AG04449 (cell line): ENCODE measurements around the gene OMA1.
A peak's percentile ranks its signal among the peaks of the same experiment; 100 is the strongest.
"Not testable (repeated sequence)": the region's sequence is repeated elsewhere in the genome, so short reads cannot be mapped to it uniquely, and the experiment has no call there.

Experiments used
- CTCF ChIA-PET: fragments of 350-600 bp; formaldehyde crosslinking; extraction: SDS; loops from one replicate; lab custom pipeline; 2021; ENCODE audit warnings: antibody characterized with exemption; lab: Yijun Ruan, JAX
- POLR2A ChIA-PET: fragments of 400-600, 350-600 bp; formaldehyde crosslinking; extraction: SDS; loops from one replicate; lab custom pipeline; 2020; ENCODE audit warnings: antibody characterized with exemption, inconsistent platforms; lab: Yijun Ruan, JAX
- DNase-seq: peaks from one replicate; pipeline ENCODE4 v3.0.0-alpha.2; 2010; ENCODE audit warnings: low read depth, low spot score
- H3K4me3 ChIP-seq: 2 replicates; pipeline ENCODE4 v1.5.1; 2011; ENCODE audit warnings: low read depth, mild to moderate bottlenecking, control low read depth, low read length
- TF ChIP-seq, protein P1 (sequence below): IDR thresholded peaks from one replicate; pipeline ENCODE4 v1.5.1; 2011; ENCODE audit warnings: mild to moderate bottlenecking, moderate library complexity, low read length, control low read depth, inconsistent platforms; ENCODE audit not compliant: insufficient read depth; ENCODE audit errors: missing control alignments

Gene OMA1

GRCh38 chr1:58587667-58588066, 41.1 kb upstream of the OMA1 start:
- no peak overlapping the region for H3K4me3 ChIP-seq
- TF ChIP-seq, protein P1, sequence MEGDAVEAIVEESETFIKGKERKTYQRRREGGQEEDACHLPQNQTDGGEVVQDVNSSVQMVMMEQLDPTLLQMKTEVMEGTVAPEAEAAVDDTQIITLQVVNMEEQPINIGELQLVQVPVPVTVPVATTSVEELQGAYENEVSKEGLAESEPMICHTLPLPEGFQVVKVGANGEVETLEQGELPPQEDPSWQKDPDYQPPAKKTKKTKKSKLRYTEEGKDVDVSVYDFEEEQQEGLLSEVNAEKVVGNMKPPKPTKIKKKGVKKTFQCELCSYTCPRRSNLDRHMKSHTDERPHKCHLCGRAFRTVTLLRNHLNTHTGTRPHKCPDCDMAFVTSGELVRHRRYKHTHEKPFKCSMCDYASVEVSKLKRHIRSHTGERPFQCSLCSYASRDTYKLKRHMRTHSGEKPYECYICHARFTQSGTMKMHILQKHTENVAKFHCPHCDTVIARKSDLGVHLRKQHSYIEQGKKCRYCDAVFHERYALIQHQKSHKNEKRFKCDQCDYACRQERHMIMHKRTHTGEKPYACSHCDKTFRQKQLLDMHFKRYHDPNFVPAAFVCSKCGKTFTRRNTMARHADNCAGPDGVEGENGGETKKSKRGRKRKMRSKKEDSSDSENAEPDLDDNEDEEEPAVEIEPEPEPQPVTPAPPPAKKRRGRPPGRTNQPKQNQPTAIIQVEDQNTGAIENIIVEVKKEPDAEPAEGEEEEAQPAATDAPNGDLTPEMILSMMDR: no peak
- POLR2A ChIA-PET: no interaction called here
- CTCF ChIA-PET: no interaction called here
- no peak for DNase-seq

- TF ChIP-seq, protein P1: no peak
- ChIA-PET CTCF (interaction anchor here (1.4 kb wide), 1 partner anchor 66 kb away, joined by 4 read pairs; no protein-coding TSS in a partner anchor), POLR2A (no interaction called here)
- no peak for DNase-seq
- H3K4me3 ChIP-seq: no peak overlapping the region
Measured at GRCh38 chr1:58586271-58586670, 39.7 kb upstream of the OMA1 start.

GRCh38 chr1:58585581-58586151, 39.1 kb upstream of the OMA1 start:
- ChIA-PET CTCF (interaction anchor here (1.0 to 1.4 kb wide), 2 partner anchors 10 to 67 kb away, joined by 3 to 4 read pairs; no protein-coding TSS in a partner anchor), POLR2A (no interaction called here)
- no peak for DNase-seq

GRCh38 chr1:58585166-58585565, 38.6 kb upstream of the OMA1 start:
- TF ChIP-seq, protein P1: no peak
- CTCF ChIA-PET: interaction anchor here (0.9 to 2.3 kb wide), 5 partner anchors 11 to 68 kb away, joined by 3 to 10 read pairs (median 4); no protein-coding TSS in a partner anchor
- H3K4me3 ChIP-seq: no peak overlapping the region
- POLR2A ChIA-PET: no interaction called here
- no peak for DNase-seq

More at GRCh38 chr1:58585581-58586151, 39.1 kb upstream of the OMA1 start:
- H3K4me3 ChIP-seq: no peak overlapping the region
- TF ChIP-seq, protein P1: no peak

GRCh38 chr1:58584082-58584895, 37.8 kb upstream of the OMA1 start:
- ChIA-PET CTCF (interaction anchor here (0.6 to 2.3 kb wide), 6 partner anchors 8 to 69 kb away, joined by 3 to 10 read pairs (median 3); no protein-coding TSS in a partner anchor), POLR2A (interaction anchor here (1.0 kb wide), 1 partner anchor 171 kb away, joined by 3 read pairs; no protein-coding TSS in a partner anchor)
- H3K4me3 ChIP-seq: no peak overlapping the region
- TF ChIP-seq, protein P1: no peak
- peak; percentile 86 for DNase-seq

DNA sequence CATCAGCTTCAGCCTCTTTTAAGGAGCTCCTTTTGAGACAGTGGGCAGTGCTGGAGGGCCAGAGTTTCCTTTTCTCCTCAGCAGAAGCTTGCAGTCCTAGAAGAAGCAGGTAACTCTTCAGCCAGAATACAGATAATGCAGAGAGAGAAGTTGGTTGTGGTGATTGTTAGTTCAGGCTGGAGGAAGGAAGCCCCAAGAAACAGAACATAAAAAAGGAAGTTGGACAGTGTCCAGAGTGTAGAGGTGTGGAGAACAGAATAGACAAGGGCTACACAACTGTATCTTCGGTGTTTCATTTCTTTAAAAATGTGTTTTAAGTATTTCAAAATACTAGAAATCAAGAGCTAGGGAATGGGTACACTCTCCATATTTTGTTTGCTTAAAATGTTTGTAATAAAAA, 37.0 kb upstream of the OMA1 start:
- TF ChIP-seq, protein P1: no peak
- no peak for DNase-seq

DNA sequence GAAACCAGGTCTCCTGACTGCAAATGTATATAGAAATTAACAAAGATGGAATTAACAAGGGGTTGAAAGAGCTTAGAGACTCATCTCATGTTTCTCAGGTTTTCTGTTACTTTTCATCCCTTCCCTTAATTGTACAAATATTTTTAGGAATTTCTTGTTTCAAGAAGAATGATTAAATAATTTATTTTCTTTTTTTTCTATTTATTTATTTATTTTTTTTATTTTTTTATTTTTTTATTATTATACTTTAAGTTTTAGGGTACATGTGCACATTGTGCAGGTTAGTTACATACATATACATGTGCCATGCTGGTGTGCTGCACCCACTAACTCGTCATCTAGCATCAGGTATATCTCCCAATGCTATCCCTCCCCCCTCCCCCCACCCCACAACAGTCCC, 35.6 kb upstream of the OMA1 start:
- CTCF ChIA-PET: interaction anchor here (1.3 to 1.8 kb wide), 2 partner anchors 35 to 71 kb away, joined by 4 to 6 read pairs; no protein-coding TSS in a partner anchor
- H3K4me3 ChIP-seq, DNase-seq, POLR2A ChIA-PET: not testable (repeated sequence)

More for the DNA sequence above, 37.0 kb upstream of the OMA1 start:
- ChIA-PET POLR2A (interaction anchor here (1.0 kb wide), 1 partner anchor 170 kb away, joined by 3 read pairs; no protein-coding TSS in a partner anchor), CTCF (interaction anchor here (0.6 to 2.3 kb wide), 4 partner anchors 9 to 69 kb away, joined by 3 to 10 read pairs (median 3); no protein-coding TSS in a partner anchor)
- H3K4me3 ChIP-seq: no peak overlapping the region
